Measurements from ENCODE around the gene PIP5K1B.

- TF ChIP-seq CTCF (IDR thresholded peaks at IDR 0.05) (no peak), EZH2 (IDR thresholded peaks at IDR 0.05; ENCODE audit: borderline replicate concordance, insufficient read depth, low read depth, low read length, poor library complexity, severe bottlenecking) (no peak)
These were observed 190.9 kb downstream of the PIP5K1B start for GRCh38 chr9:68895741-68896478.

Data from B cell (primary cell).